ENCODE measurements around the gene PIK3CA.
"Not testable (repeated sequence)": the region's sequence is repeated elsewhere in the genome, so short reads cannot be mapped to it uniquely, and the experiment has no call there.

- not testable (repeated sequence) for TF ChIP-seq CTCF (conservative IDR thresholded peaks at IDR 0.05; ENCODE audit: low read depth, low read length); EZH2 (IDR thresholded peaks at IDR 0.05; ENCODE audit: borderline replicate concordance, low read depth, low read length, poor library complexity, severe bottlenecking)
These were observed 94.7 kb downstream of the PIK3CA start for GRCh38 chr3:179242859-179243258.

Measured in A673 (cell line).